PC-9 (cell line): ENCODE measurements around the gene APBA1.

ENCODE experiments used
- CTCF ChIP-seq: fragments of 200-600 bp; sonication (generic); conservative IDR thresholded peaks from 2 replicates; pipeline ENCODE4 v1.6.1; 2017; ENCODE audit warnings: mixed run types, antibody characterized with exemption, mild to moderate bottlenecking, moderate library complexity
- EZH2 ChIP-seq: fragments of 200-600 bp; sonication (generic); IDR thresholded peaks from 2 replicates; pipeline ENCODE4 v1.8.0; 2017; ENCODE audit warnings: antibody characterized with exemption, low read depth

GRCh38 chr9:69623276-69623675 lies 48.9 kb downstream of the APBA1 start:
- TF ChIP-seq CTCF (no peak), EZH2 (no peak)
